SH-SY5Y (cell line): ENCODE measurements around the gene LIN37.

Experiments
- GATA2 ChIP-seq: IDR thresholded peaks from 2 replicates; pipeline ENCODE4 v1.6.1; 2011; ENCODE audit warnings: mild to moderate bottlenecking, low read depth, low read length
- GATA3 ChIP-seq: IDR thresholded peaks from 2 replicates; pipeline ENCODE4 v1.6.1; 2011; ENCODE audit warnings: low read depth, mild to moderate bottlenecking, low read length, moderate library complexity

- TF ChIP-seq GATA3: no peak
- no peak for TF ChIP-seq GATA2
Observed at GRCh38 chr19:35745328-35746086, 2.9 kb upstream of the LIN37 start, which contains the start of the genes PSENEN and U2AF1L4.
